Measurements from ENCODE around the gene APOBEC3C.

DNA sequence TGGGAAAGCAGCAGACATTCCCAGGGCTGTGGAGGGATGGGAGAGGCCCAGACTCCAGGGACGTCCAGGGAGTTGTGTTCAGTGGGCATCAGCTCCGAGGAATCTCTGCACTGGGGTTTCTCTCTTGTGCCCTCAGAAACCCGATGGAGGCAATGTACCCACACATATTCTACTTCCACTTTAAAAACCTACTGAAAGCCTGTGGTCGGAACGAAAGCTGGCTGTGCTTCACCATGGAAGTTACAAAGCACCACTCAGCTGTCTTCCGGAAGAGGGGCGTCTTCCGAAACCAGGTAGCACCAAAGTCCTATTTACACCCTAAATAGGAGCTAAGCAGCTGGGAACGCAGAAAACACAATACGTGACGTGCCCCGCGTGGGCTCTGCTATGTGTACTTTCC is 15.2 kb downstream of the APOBEC3C start:
- TF ChIP-seq, protein P1, sequence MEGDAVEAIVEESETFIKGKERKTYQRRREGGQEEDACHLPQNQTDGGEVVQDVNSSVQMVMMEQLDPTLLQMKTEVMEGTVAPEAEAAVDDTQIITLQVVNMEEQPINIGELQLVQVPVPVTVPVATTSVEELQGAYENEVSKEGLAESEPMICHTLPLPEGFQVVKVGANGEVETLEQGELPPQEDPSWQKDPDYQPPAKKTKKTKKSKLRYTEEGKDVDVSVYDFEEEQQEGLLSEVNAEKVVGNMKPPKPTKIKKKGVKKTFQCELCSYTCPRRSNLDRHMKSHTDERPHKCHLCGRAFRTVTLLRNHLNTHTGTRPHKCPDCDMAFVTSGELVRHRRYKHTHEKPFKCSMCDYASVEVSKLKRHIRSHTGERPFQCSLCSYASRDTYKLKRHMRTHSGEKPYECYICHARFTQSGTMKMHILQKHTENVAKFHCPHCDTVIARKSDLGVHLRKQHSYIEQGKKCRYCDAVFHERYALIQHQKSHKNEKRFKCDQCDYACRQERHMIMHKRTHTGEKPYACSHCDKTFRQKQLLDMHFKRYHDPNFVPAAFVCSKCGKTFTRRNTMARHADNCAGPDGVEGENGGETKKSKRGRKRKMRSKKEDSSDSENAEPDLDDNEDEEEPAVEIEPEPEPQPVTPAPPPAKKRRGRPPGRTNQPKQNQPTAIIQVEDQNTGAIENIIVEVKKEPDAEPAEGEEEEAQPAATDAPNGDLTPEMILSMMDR (IDR thresholded peaks at IDR 0.05; ENCODE audit: insufficient read depth, low read length, poor library complexity, severe bottlenecking) = no peak
- TF ChIP-seq EZH2phosphoT487 (conservative IDR thresholded peaks at IDR 0.05; ENCODE audit: low read length) = no peak
